GM18907 (cell line): ENCODE data around the gene BCL2L2.
"Not testable (repeated sequence)": the region's sequence is repeated elsewhere in the genome, so short reads cannot be mapped to it uniquely, and the experiment has no call there.

Experiments used
- ATAC-seq: cut with Tn5 transposase; IDR thresholded peaks from one replicate; pipeline ENCODE4 v1.9.1; 2021; ENCODE audit warnings: mild to moderate bottlenecking, moderate library complexity; ENCODE audit not compliant: unreplicated experiment

The BCL2L2 gene

GRCh38 chr14:23322568-23323517 lies 16.2 kb downstream of the BCL2L2 start:
- no peak for ATAC-seq

- ATAC-seq, result no peak
Observed at GRCh38 chr14:23323838-23324454, 17.3 kb downstream of the BCL2L2 start.

- no peak for ATAC-seq
Observed at GRCh38 chr14:23324455-23324846, 17.8 kb downstream of the BCL2L2 start.

- ATAC-seq, result no peak
Observed at GRCh38 chr14:23324993-23325392, 18.4 kb downstream of the BCL2L2 start.

GRCh38 chr14:23325746-23326145 lies 19.1 kb downstream of the BCL2L2 start:
- ATAC-seq, result not testable (repeated sequence)

GRCh38 chr14:23326491-23327332 lies 20.1 kb downstream of the BCL2L2 start:
- ATAC-seq, result no peak

- no peak for ATAC-seq
Observed at GRCh38 chr14:23327947-23328744, 21.5 kb downstream of the BCL2L2 start.

GRCh38 chr14:23335623-23336022 lies 29.0 kb downstream of the BCL2L2 start:
- no peak for ATAC-seq

GRCh38 chr14:23339506-23340268 lies 33.1 kb downstream of the BCL2L2 start:
- ATAC-seq, result no peak

- no peak for ATAC-seq
Observed at GRCh38 chr14:23344481-23344880, 37.8 kb downstream of the BCL2L2 start.

- ATAC-seq, result no peak
Observed at GRCh38 chr14:23345987-23346692, 39.5 kb downstream of the BCL2L2 start.

- ATAC-seq, result no peak
Observed at GRCh38 chr14:23346693-23347405, 40.2 kb downstream of the BCL2L2 start.

- no peak for ATAC-seq
Observed at GRCh38 chr14:23347406-23348296, 41.0 kb downstream of the BCL2L2 start.

GRCh38 chr14:23348297-23348655 lies 41.6 kb downstream of the BCL2L2 start:
- ATAC-seq, result no peak

GRCh38 chr14:23349156-23349845 lies 42.7 kb downstream of the BCL2L2 start:
- ATAC-seq, result no peak

- no peak for ATAC-seq
Observed at GRCh38 chr14:23351681-23352505, 45.3 kb downstream of the BCL2L2 start.
